AG10803 (cell line): ENCODE data around the gene MYOZ3.

Experiments used
- DNase-seq: peaks from one replicate; pipeline ENCODE4 v3.0.0; 2010; ENCODE audit warnings: low read depth
- H3K4me3 ChIP-seq: 2 replicates; pipeline ENCODE4 v1.5.1; 2011; ENCODE audit warnings: mild to moderate bottlenecking, low read length, control low read depth
- TF ChIP-seq, protein P1 (sequence below): conservative IDR thresholded peaks from 2 replicates; pipeline ENCODE4 v1.5.1; 2011; ENCODE audit warnings: mild to moderate bottlenecking, low read length, control low read depth, inconsistent platforms

The MYOZ3 gene

DNA sequence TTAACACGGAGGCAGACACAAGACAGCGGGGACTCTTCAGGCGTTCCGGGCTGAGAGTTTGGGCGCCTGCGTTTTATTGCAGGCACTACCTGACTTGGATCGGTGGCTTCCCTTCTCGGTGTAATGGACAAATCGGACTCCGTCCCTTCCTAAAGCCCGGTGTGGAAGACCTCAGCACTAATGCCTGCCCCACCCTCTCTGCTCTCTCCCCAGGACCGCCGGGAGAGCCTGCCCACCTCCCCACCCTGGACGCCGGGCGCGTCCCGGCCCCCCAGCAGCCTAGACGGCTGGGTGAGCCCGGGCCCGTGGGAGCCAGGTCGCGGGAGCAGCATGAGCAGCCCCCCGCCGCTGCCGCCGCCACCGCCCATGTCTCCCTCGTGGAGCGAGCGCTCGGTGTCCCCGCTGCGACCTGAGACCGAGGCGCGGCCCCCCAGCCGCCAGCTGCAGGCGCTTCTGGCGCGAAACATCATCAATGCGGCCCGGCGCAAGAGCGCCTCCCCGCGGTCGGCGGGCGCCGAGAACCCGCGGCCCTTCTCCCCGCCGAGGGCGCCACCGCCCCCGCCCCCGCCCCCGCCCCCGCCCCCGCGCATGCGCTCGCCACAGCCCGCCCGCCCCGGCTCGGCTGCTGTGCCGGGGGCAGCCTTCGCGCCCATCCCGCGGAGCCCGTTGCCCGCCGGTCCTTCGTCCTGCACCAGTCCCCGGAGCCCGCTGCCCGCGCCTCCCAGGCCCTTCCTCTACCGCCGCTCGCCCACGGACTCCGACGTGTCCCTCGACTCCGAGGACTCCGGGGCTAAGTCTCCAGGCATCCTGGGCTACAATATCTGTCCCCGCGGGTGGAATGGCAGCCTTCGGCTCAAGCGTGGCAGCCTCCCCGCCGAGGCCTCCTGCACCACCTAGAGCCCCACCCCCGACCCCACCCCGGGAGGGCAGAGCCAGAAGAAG is 4.6 kb upstream of the MYOZ3 start:
- DNase-seq, result peak; percentile 42
- H3K4me3 ChIP-seq, result peak overlapping the region; percentile 60
- TF ChIP-seq, protein P1, sequence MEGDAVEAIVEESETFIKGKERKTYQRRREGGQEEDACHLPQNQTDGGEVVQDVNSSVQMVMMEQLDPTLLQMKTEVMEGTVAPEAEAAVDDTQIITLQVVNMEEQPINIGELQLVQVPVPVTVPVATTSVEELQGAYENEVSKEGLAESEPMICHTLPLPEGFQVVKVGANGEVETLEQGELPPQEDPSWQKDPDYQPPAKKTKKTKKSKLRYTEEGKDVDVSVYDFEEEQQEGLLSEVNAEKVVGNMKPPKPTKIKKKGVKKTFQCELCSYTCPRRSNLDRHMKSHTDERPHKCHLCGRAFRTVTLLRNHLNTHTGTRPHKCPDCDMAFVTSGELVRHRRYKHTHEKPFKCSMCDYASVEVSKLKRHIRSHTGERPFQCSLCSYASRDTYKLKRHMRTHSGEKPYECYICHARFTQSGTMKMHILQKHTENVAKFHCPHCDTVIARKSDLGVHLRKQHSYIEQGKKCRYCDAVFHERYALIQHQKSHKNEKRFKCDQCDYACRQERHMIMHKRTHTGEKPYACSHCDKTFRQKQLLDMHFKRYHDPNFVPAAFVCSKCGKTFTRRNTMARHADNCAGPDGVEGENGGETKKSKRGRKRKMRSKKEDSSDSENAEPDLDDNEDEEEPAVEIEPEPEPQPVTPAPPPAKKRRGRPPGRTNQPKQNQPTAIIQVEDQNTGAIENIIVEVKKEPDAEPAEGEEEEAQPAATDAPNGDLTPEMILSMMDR, result peak; percentile 52

DNA sequence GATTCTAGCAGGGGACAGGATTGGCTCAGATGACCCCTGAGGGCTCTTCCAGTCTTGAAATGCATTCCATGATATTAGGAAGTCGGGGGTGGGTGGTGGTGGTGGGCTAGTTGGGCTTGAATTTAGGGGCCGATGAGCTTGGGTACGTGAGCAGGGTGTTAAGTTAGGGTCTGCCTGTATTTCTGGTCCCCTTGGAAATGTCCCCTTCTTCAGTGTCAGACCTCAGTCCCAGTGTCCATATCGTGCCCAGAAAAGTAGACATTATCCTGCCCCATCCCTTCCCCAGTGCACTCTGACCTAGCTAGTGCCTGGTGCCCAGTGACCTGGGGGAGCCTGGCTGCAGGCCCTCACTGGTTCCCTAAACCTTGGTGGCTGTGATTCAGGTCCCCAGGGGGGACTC is 2.9 kb upstream of the MYOZ3 start:
- TF ChIP-seq, protein P1, result no peak
- no peak overlapping the region for H3K4me3 ChIP-seq
- DNase-seq, result no peak

DNA sequence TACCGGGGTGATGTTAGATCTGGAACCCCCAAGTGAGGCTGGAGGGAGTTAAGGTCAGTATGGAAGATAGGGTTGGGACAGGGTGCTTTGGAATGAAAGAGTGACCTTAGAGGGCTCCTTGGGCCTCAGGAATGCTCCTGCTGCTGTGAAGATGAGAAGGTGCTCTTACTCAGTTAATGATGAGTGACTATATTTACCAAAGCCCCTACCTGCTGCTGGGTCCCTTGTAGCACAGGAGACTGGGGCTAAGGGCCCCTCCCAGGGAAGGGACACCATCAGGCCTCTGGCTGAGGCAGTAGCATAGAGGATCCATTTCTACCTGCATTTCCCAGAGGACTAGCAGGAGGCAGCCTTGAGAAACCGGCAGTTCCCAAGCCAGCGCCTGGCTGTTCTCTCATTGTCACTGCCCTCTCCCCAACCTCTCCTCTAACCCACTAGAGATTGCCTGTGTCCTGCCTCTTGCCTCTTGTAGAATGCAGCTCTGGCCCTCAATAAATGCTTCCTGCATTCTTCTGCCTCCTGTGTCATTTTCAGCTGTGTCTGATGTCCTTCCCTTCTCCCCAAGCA is 2.3 kb upstream of the MYOZ3 start:
- TF ChIP-seq, protein P1, result no peak
- H3K4me3 ChIP-seq, result no peak overlapping the region
- DNase-seq, result no peak

DNA sequence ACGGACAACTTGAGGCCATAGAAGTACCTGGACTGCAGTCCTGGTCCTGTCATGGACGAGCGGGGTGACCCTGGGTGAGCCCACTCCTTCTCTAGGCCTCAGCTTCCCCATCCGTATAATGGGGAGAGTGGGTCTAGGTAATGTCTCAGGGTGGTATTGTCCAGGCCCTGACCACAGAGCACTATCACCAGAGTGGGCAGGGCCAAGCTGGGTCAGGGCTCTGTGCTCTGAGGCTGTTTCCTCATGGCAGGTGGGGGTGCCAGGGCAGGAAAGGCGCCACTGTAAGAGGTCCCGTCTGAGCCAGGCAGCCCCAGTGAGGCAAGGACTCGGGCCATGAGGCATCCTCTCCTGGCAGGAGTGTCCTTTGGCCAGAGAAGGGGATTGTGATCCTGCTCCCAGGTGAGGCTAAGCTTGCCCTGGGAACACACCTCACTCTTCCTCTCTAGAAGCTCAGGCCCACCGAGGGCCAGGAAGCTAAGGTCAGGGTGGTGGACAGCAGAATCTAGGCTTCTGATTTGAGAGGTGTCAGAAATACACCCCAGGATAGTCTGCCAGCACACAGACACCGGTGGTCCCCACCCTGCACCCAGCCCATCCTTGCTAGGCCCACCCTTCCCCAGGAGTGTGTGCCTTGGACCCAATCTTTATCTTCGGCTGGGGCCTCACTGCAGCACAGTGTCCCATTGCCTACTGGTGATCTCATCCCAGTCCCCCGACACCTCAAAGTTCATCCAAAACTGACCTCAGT is 1.5 kb upstream of the MYOZ3 start:
- no peak for DNase-seq
- no peak overlapping the region for H3K4me3 ChIP-seq
- TF ChIP-seq, protein P1, result no peak

- DNase-seq, result no peak
- TF ChIP-seq, protein P1, result no peak
- H3K4me3 ChIP-seq, result no peak overlapping the region
These were observed 781 bp upstream of the MYOZ3 start for GRCh38 chr5:150660108-150660831.

DNA sequence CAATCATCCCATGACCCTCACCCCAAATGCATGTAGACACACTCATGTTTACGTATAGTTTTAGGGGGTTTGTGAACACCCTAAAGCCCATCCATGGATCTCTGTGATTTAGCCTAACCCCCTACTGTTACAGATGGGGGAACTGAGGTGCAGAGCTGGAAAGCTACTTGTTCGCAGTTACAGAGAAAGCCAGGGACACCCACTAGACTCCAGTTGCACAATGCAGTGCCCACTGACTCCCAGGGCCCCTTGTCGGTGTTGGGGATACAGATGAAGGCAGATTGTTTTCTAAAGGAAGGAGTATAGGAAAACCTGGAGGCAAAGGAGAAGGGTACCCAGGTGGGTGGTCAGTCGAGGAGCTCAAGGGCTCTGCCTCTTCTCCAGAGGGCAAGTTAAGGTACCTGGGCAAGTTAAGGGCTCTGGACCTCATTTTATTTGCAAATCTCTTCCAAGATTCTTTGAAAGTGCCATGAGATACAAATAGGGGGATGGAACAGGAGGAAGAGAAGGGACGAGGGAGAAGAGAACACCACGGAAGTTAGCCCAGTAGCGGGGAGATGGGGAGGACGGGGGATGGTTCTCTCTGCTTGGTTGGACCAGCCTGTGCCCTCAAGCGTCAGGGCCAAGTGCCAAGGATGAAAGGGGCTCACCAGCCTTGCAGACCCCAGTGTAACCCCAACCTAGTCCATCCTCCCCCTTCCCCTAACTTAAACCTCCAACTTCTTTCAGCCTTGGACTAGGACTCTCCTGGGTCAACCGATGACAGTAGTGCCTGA is 958 bp downstream of the MYOZ3 start:
- H3K4me3 ChIP-seq, result no peak overlapping the region
- DNase-seq, result no peak
- TF ChIP-seq, protein P1, result no peak
